Cerebellar cortex (tissue), 1 donor: ENCODE measurements around the gene DNMBP.
"Not testable (repeated sequence)": the region's sequence is repeated elsewhere in the genome, so short reads cannot be mapped to it uniquely, and the experiment has no call there.

ENCODE experiments used
- DNase-seq: peaks from one replicate; pipeline ENCODE4 v3.0.0-alpha.2; 2015; ENCODE audit warnings: low spot score

DNMBP gene

DNA sequence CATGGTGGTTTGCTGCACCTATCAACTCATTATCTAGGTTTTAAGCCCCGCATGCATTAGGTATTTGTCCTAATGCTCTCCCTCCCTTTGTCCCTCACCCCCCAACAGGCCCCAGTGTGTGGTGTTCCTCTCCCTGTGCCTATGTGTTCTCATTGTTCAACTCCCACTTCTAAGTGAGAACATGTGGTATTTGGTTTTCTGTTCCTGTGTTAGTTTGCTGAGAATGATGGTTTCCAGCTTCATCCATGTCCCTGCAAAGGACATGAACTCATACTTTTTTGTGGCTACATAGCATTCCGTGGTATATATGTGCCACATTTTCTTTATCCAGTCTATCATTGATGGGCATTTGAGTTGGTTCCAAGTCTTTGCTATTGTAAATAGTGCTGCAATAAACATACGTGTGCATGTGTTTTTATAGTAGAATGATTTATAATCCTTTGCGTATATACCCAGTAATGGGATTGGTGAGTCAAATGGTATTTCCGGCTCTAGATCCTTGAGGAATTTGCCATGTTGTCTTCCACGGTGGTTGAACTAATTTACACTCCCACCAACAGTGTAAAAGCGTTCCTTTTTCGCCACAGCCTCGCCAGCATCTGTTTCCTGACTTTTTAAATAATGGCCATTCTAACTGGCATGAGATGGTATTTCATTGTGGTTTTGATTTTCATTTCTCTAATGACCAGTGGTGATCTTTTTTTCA is 146.1 kb downstream of the DNMBP start:
- not testable (repeated sequence) for DNase-seq

DNA sequence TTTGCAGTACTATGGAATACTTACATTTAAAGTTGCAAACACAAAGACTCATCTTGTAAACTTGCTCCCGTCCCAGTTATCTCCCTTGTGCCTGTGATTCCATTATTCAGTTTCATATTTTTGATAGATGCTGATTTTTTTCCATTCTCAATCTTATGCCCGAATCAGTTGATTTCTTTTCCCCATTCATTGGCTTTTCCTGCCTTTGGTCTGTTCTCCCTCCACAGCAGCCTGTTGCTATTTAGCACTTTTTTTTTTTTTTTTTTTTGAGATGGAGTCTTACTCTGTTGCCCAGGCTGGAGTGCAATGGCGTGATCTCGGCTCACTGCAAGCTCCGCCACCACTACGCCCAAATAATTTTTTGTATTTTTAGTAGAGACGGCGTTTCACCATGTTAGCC is 149.3 kb downstream of the DNMBP start:
- DNase-seq, result no peak

- peak; percentile 41 for DNase-seq
Measured at GRCh38 chr10:99859585-99859984, 150.2 kb downstream of the DNMBP start.

DNA sequence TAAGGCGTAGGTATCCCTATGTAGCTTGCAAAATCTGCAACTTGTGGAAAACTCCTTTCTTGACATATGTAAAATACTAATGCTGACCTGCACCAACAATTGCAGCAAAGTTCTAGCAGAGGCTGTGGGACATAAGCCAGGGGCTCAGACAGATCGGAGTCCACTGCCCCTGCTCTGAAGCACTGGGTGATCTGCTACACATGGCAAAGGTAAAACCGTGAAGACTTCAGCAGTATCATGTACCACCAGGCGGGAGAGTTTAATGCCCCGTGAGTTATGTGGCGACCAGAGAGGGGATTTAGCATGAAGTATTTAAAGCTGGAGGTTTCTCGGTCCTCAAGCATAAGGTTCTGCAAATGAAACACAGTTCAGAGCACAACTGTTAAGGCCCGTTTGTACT is 150.9 kb downstream of the DNMBP start:
- DNase-seq, result no peak

- no peak for DNase-seq
Measured at GRCh38 chr10:99855479-99856071, 154.2 kb downstream of the DNMBP start.

GRCh38 chr10:99854860-99855259 is 154.9 kb downstream of the DNMBP start:
- peak; percentile 68 for DNase-seq

- DNase-seq, result no peak
Measured at GRCh38 chr10:99853655-99854054, 156.1 kb downstream of the DNMBP start.

GRCh38 chr10:99852481-99853213 is 157.1 kb downstream of the DNMBP start:
- DNase-seq, result no peak

DNA sequence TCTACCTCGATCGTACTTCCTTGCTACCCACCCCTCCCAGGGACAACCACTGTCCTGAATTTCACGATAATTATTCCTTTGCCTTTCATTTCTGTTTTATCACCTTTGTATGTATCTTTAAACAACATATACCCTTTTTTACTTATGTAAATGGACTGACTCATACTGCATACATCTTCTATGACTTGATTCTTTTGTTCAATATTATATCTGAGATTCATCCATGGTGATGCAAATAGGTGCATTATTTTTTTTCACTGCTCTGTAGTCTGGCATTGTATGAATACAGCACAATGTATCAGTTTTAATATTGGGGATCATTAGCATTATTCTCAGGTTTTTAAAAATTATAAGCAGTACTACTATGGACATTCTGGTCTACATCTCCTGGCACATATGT is 157.9 kb downstream of the DNMBP start:
- no peak for DNase-seq

DNA sequence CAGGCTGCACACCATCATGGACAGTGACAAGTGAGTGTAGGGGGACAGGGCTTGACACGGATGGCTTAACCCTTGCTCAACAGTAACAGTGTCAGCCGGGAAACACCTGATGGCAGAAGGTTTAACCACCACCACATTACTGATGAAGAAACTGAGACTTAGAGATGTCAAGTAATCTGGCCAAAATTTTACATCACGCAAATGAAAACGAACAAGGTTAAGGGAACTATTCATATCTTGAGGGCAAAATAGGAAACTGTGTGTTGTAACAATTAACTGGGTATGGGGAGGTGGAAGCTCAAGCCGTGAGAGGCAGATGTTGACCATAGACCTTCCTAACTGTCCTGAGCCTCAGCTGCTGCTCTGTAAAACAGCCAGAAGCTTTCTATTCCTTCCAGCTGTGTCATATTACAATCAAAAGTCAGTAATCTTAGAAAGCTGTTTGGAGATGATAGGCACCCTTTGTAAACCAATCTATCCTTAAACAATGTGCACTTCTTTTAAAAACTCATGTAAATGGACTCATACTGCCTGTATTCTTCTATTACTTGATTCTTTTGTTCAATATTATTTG is 158.9 kb downstream of the DNMBP start:
- DNase-seq, result no peak

DNA sequence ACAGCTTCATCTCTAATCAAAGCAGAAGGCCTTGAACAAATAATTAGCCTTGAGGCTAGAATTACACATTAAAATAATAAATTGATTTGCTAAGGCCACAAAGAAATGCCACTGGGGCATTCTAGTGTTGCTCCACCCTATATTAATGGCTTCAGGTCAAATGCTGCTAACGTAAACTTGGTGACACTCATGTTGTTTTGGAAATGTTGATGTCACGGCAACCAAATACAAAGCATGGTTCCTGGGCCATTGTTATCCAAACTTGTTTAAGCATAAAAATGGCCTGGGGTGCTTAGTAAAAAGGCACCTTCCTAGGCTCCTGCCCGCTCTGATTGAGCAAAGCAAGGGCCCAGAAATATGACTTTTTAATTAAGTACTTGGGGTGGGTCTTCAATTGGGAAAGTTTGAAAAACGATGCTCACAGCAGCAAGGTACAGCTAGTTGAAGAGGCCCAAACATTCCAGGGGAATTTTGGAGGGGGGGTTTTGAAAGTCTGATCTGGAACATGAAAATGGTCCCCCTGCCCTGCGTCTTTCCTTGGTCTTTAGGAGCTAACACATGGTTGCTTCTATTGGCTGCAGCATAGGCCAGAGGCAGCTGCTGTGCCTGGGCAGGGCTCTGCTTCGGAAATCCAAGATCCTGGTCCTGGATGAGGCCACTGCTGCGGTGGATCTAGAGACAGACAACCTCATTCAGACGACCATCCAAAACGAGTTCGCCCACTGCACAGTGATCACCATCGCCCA is 159.6 kb downstream of the DNMBP start:
- peak; percentile 46 for DNase-seq

DNA sequence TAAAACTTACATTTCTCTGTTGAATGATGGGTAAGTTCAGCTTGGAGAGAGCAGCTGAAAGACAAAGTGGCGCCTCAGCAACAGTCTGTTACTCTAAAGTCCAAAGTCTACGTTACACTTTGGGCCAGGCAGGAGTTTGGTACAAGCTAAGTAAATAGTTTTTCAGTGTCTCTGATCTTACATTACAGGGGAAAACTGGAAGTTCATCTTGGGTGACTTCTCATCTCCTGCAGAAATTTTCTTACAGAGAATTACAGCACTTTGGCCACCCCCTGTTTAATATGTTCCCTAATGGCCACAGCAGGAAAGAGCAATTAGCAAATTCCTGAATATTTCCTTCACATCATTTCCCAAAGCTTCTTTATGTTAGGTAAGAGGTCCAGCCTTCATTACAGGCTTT is 160.2 kb downstream of the DNMBP start:
- DNase-seq, result peak; percentile 51

GRCh38 chr10:99849057-99849456 is 160.7 kb downstream of the DNMBP start:
- DNase-seq, result no peak

GRCh38 chr10:99845837-99846382 is 163.8 kb downstream of the DNMBP start:
- DNase-seq, result peak; percentile 92

- no peak for DNase-seq
Measured at GRCh38 chr10:99844433-99844955, 165.3 kb downstream of the DNMBP start.

GRCh38 chr10:99843310-99843709 is 166.4 kb downstream of the DNMBP start:
- DNase-seq, result no peak

- DNase-seq, result no peak
Measured at GRCh38 chr10:99841746-99842145, 168.0 kb downstream of the DNMBP start.

- not testable (repeated sequence) for DNase-seq
Measured at GRCh38 chr10:99840859-99841258, 168.9 kb downstream of the DNMBP start.

GRCh38 chr10:99836711-99837110 is 173.0 kb downstream of the DNMBP start:
- no peak for DNase-seq

- no peak for DNase-seq
Measured at GRCh38 chr10:99835947-99836346, 173.8 kb downstream of the DNMBP start.

- DNase-seq, result no peak
Measured at GRCh38 chr10:99834410-99834809, 175.3 kb downstream of the DNMBP start.

- no peak for DNase-seq
Measured at GRCh38 chr10:99832439-99832838, 177.3 kb downstream of the DNMBP start.
